ACHN (cell line): ENCODE measurements around the gene FAM131C.

Source experiments
- DNase-seq: peaks from one replicate; pipeline ENCODE4 v3.0.0-alpha.2; 2015
- in situ Hi-C: cut with HindIII; loops from 2 replicates; pipeline ENCODE4 v1.10.0; 2017; ENCODE audit warnings: low sequenced_read_pairs, low pct_ligation_motif_present, low pct_unique_long_range_greater_than_20kb

FAM131C gene

GRCh38 chr1:16013220-16013907 lies 60.1 kb downstream of the FAM131C start:
- DNase-seq, result peak; percentile 64
- in situ Hi-C loops, result no loop called here

- DNase-seq, result peak; percentile 48
- in situ Hi-C loops, result no loop called here
Observed at GRCh38 chr1:16012590-16013219, 60.7 kb downstream of the FAM131C start.

GRCh38 chr1:16011936-16012589 lies 61.4 kb downstream of the FAM131C start:
- in situ Hi-C loops, result no loop called here

GRCh38 chr1:16010837-16011236 lies 62.6 kb downstream of the FAM131C start:
- in situ Hi-C loops, result no loop called here
- DNase-seq, result no peak

More at GRCh38 chr1:16011936-16012589, 61.4 kb downstream of the FAM131C start:
- DNase-seq, result no peak

GRCh38 chr1:16009678-16010077 lies 63.8 kb downstream of the FAM131C start:
- in situ Hi-C loops, result no loop called here
- no peak for DNase-seq

- in situ Hi-C loops, result no loop called here
Observed at GRCh38 chr1:16009030-16009460, 64.4 kb downstream of the FAM131C start.

More at GRCh38 chr1:16009030-16009460, 64.4 kb downstream of the FAM131C start:
- peak; percentile 71 for DNase-seq
